Ureter (tissue), 1 donor: ENCODE data around the gene B3GALNT2. TPM values are rescaled to one million over a fixed set of nuclear protein-coding genes. Genes with fewer than 3 reads are reported as not detected.
A peak's percentile ranks its signal among the peaks of the same experiment; 100 is the strongest.
"Not testable (repeated sequence)": the region's sequence is repeated elsewhere in the genome, so short reads cannot be mapped to it uniquely, and the experiment has no call there.

Source experiments
- DNase-seq: peaks from one replicate; pipeline ENCODE4 v3.0.0-alpha.2; 2020; ENCODE audit warnings: low spot score
- total RNA-seq: library from RNA; stranded (reverse); gene quantifications from one replicate; pipeline ENCODE4 v1.2.4, GENCODE V29; 2023
- donor health status: DM: yes; HTN: yes; CAD: no.

B3GALNT2 gene
- total RNA-seq, 1 donor from 2014 or later: 28.8 TPM

DNA sequence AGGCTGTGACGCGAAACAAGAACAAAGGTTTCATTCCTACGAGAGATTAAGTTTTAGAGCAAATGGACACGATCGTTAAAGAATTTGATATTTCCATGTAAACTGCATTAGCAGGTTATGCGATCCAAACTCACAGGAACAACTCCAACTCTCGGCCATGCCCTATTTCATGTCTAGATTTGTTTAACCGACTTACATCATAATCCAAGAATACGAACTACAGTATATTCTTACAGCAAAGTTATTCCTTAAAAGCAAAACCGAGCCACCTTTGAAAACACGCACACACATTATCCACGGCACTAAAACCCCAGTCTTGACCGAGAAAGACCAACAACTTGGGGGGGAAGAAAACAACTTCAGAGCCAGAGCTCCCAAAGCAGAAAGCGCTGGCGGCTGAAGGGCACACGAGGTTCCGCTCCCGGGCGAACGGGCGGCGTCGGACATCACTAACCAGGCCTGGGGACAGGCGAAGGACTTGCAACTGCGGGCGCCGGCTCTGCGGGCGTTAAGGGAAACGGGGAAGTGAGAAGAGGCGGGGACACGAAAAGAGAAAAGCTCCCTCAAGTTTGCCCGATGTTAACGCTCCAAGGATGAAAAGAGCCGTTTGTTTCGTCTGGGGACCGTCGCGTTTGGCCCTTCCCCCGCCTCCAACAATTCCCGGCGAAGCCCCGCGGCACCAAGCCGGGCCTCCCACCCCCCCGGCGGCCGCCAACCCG, 690 bp downstream of the B3GALNT2 start:
- DNase-seq: peak; percentile 50

DNA sequence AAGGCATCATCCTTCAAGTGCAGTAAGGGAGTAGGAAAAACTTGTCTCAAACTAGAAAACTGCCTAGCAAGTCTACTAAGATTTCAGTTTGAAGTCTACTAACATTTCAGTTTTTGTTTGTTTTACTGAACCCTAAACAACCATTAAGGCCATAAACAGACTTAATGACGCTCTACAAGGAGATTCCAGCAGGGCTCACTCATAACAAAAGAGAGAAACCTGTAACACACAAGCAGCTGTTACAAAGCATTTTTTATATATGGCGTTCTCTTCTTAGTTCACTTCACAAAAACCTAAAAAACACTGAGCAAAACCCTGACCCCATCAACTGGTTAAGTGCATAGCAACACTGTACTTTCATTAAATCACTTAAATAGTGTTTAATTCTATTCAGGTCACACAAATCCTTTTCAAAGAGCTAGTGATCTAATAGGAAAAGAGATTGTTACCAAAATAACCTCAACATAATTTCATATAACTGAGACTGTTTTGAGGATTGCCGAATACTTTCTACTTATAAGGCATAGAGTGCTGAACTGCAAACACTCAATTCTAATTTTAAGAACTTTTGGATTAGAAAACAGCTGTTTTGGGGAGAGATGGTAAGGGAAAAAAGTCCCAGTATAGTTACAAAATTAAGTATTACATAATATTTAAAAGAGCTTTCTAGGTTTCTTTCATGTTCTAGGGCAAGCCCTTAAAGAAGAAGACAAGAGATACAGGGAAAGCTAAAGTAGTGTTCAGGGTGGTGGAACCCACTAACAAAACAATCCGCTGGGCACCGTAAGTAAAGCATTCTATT, 1.4 kb downstream of the B3GALNT2 start:
- no peak for DNase-seq

GRCh38 chr1:235500971-235501540, 3.2 kb downstream of the B3GALNT2 start:
- no peak for DNase-seq

- DNase-seq: no peak
These were observed 8.7 kb downstream of the B3GALNT2 start for GRCh38 chr1:235495551-235495950.

GRCh38 chr1:235495030-235495429, 9.2 kb downstream of the B3GALNT2 start:
- no peak for DNase-seq

GRCh38 chr1:235494531-235494930, 9.7 kb downstream of the B3GALNT2 start:
- DNase-seq: no peak

DNA sequence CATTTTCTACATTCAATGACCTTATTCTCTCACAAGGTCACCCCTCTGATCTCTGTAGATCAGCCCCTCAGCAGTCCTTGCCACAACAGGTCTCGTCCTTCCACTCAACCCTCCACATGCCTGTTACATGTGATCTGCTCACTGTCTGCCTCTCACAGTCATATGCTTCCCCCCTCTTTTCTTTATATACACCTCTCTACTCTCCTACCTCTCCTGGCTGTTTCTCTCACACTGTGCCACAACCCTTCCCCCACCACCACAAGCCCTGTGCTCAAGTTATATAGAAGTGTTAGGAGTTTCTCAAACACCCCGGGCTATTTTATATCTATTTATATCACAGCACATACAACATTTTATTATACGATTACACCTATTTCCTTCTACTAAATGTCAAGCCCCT, 12.6 kb downstream of the B3GALNT2 start:
- no peak for DNase-seq

DNA sequence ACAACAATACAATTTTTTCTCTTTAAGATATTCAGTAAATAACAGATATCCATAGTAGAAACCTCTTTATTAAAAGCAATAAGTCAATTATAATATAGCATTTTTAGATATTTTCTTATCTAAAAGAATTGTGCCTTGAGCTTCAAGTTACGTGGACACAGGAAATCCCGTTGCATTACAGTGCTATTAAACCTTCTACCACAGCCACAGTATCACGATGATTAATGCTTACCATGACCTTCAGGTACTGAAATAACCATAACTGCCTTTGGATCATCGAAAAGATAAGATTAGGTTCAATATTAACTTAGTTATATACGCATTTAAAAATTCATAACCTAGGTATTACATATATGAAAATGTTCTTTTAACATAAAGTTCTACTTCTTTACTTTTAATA, 17.9 kb downstream of the B3GALNT2 start:
- DNase-seq: no peak

- DNase-seq: no peak
These were observed 18.7 kb downstream of the B3GALNT2 start for GRCh38 chr1:235485558-235485957.

GRCh38 chr1:235483090-235483489, 21.2 kb downstream of the B3GALNT2 start:
- DNase-seq: no peak

DNA sequence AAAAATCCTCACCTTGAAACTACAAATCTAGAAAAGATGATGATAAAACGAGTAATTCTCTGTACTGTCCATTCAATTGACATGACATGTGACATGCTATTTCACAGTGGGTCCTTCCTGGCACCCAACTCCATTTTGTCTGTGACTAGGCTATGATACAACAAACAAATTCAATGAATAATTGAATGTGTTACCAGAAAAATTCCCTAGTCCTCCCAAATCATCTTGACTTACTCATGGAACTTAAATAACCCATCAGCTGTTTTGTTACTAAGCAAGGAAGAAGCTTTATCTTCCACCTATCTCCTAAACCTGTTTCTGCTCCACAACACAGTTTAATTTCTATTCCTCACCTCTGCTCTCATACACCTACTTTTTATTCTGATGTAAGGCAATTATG, 30.4 kb downstream of the B3GALNT2 start:
- DNase-seq: no peak

DNA sequence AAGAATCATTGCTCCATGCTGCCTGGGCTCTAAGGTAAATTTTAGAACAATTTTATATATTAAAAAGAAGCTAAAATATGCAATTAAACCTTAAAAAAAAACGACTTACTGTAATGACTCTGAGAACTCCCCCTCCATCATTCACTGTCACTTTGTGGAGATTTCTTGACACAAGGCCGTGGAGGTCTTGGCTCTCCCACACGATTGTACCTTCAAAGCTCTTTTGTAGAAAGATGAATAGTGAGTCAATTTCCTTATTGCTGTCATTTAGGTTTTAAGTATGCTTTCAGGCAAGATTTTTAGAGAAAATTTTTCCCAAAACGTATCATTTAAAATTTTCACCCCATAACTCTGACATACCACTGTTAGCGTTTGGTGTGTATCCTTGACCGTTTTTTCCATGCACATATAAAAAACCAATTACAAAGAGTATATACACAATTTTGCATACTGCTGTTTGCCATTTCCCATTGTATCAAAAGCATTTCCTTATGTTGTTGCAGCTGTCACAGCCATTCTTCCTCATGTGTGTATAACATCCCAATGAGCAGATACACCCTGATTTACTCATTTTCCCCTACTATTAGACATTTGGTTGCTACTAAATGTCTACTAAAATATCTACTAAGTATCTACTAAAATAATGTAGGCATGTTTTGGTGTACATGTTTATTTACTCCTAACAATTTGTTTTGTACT, 33.4 kb downstream of the B3GALNT2 start:
- no peak for DNase-seq

DNA sequence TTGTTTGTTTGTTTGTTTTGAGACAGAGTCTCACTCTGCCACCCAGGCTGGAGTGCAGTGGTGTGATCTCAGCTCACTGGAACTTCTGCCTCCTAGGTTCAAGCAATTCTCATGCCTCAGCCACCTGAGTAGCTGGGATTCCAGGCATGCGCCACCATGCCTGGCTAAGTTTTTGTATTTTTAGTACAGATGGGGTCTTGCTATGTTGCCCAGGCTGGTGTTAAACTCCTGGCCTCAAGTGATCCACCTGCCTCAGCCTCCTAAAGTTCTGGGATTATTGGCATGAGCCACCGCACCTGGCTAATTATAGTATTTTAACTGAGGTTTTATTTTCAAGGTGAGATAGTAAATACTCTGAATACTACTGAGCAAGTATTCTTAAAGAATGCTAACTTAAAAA, 34.4 kb downstream of the B3GALNT2 start:
- not testable (repeated sequence) for DNase-seq

DNA sequence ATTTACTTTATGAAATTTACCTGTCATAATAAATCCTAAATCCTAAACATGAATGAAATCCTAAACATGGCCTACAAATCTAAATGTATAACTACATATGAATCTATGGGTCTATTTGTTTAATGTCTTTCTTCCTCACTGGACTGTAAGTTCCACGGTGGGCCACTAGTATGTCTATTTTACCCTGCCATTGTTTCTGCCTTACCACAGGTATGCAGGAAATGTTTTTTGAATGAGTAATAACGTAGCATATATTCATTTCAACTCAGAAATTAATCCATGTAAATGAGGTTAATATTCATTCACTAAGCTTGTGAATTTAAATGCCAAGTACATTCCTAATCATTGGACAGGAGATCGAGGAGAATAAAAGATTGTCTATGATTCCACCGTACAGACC, 35.3 kb downstream of the B3GALNT2 start:
- no peak for DNase-seq

DNA sequence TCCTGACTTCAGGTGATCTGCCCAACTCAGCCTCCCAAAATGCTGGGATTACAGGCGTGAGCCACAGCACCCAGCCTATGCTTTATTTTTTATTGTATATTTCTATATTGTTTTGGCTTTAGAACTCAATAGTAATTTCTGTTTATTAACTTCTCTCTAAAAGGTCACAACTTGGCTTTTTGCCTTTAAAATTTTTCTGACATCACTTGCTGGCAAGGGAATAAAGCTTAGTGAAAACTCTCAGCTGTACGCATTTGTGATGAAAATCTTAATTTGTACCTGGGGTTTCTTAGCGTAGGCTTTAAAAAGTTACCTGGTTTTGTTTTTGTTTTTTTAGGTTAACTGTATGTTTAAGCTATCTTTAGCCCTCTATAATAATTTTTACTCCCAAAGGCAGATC, 36.2 kb downstream of the B3GALNT2 start:
- no peak for DNase-seq

DNA sequence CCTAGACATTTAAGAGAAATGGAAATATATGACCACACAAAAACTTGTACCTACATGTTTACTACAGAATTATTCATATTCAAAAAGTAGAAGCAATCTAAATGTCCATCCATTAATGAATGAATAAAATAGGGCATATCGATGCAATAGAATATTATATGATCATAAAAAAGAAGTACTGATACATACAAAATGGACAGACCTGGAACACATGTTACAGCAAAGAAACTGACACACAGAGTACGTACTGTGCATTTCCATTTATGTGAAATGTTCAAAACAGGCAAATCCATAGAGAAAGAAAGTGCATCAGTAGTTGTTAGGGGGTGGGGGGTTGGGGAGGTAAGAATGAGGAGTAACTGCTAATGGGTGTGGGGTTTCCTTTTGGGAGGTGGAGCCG, 39.2 kb downstream of the B3GALNT2 start:
- no peak for DNase-seq

DNA sequence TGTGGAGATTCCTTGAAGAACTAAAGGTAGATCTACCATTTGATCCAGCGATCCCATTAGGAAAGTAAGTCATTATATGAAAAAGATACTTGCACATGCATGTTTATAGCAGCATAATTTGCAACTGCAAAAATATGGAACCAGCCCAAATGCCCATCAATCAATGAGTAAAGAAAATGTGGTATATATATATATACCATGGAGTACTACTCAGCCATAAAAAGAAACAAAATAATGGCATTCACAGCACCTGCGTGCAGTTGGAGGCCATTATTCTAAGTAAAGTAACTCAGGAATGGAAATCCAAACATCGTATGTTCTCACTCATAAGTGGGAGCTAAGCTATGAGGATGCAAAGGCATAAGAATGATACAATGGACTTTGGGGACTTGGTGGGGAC, 41.4 kb downstream of the B3GALNT2 start:
- DNase-seq: not testable (repeated sequence)

GRCh38 chr1:235461954-235462353, 42.3 kb downstream of the B3GALNT2 start:
- no peak for DNase-seq

- DNase-seq: no peak
These were observed 43.5 kb downstream of the B3GALNT2 start for GRCh38 chr1:235460770-235461169.

DNA sequence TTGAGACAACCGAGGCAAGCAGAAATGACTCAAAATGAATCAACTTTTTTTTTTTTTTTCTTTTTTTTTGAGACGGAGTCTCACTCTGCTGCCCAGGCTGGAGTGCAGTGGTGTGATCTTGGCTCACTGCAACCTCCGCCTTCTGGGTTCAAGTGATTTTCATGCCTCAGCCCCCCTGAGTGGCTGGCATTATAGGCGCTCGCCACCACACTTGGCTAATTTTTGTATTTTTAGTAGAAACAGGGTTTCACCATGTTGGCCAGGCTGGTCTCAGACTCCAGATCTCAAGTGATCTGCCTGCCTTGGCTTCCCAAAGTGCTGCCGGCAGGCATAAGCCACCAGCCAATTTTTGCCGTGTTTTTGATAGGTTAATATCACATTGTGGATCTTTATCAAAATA, 46.4 kb downstream of the B3GALNT2 start:
- not testable (repeated sequence) for DNase-seq

GRCh38 chr1:235455823-235456222, 48.4 kb downstream of the B3GALNT2 start:
- DNase-seq: no peak

GRCh38 chr1:235455097-235455496, 49.2 kb downstream of the B3GALNT2 start:
- DNase-seq: no peak
